Dedifferentiated amniotic fluid mesenchymal stem cell (primary cell): ENCODE measurements around the gene DNAH2.

ENCODE experiments used
- DNase-seq: peaks from one replicate; pipeline ENCODE4 v3.0.0-alpha.2; 2016; ENCODE audit errors: extremely low spot score

Gene DNAH2, protein sequence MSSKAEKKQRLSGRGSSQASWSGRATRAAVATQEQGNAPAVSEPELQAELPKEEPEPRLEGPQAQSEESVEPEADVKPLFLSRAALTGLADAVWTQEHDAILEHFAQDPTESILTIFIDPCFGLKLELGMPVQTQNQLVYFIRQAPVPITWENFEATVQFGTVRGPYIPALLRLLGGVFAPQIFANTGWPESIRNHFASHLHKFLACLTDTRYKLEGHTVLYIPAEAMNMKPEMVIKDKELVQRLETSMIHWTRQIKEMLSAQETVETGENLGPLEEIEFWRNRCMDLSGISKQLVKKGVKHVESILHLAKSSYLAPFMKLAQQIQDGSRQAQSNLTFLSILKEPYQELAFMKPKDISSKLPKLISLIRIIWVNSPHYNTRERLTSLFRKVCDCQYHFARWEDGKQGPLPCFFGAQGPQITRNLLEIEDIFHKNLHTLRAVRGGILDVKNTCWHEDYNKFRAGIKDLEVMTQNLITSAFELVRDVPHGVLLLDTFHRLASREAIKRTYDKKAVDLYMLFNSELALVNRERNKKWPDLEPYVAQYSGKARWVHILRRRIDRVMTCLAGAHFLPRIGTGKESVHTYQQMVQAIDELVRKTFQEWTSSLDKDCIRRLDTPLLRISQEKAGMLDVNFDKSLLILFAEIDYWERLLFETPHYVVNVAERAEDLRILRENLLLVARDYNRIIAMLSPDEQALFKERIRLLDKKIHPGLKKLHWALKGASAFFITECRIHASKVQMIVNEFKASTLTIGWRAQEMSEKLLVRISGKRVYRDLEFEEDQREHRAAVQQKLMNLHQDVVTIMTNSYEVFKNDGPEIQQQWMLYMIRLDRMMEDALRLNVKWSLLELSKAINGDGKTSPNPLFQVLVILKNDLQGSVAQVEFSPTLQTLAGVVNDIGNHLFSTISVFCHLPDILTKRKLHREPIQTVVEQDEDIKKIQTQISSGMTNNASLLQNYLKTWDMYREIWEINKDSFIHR (N-terminal part only)

GRCh38 chr17:7716901-7717755 lies at the start of gene DNAH2:
Gene DNAH2, plus strand, starts transcription at chr17:7717744. Its CDS starts 1,991 bp downstream, at chr17:7719735.
- DNase-seq, result peak; percentile 65

DNA sequence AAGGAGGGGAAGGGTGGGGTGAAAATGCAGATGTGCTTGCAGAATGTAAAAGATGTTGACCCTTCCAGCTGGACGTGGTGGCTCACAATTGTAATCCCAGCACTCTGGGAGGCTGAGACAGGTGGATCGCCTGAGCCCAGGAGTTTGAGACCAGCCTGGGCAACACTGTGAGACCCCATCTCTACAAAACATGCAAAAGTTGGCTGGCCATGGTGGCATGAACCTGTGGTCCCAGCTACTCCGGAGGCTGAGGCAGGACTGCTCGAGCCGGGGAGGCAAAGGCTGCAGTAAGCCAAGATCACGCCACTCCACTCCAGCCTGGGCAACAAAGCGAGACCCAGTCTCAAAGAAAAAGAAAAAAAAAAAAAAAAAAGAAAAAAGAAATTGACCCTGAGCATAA lies 49.1 kb upstream of the DNAH2 start:
- no peak for DNase-seq

DNA sequence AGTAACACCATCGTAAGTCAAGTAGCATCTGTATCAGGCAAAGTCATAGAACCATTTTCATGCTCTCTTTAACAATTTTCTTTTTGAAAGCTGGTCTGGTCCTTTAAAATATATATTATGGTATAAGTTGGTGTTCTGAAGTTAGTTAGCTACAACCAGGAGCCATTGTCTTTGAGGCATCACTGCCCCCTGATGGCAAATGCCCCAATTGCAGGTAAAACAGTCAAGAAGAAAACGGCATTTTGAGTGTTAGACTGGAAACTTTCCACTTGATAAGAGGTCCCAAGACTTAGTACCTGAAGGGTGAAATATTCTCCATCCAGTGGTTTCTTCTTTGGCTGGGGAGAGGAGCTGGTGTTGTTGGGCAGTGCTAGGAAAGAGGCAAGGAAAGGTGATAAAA lies 44.3 kb upstream of the DNAH2 start:
- DNase-seq, result no peak

GRCh38 chr17:7674934-7675333 lies 42.6 kb upstream of the DNAH2 start:
- DNase-seq, result no peak

GRCh38 chr17:7676533-7676932 lies 41.0 kb upstream of the DNAH2 start:
- no peak for DNase-seq

DNA sequence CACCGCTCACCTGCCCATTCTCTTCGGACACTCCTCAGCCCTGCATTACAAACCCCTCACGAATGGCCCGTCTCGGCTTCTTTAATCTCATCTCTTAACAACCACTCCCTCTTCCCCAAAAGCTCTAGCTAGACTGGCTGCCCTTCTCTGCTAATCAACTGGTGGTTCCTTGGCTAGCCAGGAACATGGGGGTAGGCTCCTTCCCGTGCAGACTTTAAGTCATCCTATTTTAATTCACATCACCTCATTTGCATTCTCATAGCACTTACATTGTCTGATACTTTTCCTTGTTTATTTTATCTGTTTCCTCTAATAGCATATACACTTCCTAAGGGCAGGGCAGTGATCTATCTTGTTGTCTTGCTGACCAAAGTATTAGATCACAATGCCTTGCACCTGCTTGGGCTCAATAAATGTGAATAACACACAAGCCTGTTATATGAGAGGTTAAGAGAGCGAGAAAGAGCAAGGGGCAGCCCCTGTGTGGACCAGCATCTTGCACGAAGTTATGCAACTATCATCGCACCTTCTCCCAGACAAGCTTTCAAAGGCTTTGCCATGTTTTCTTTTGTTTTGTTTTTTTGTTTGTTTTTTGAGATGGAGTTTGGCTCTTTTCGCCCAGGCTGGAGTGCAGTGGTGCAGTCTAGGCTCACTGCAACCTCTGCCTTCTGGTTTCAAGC lies 40.0 kb upstream of the DNAH2 start:
- DNase-seq, result no peak

- no peak for DNase-seq
Measured at GRCh38 chr17:7684851-7685532, 32.6 kb upstream of the DNAH2 start.

- DNase-seq, result peak; percentile 90
Measured at GRCh38 chr17:7685533-7686221, 31.9 kb upstream of the DNAH2 start.

DNA sequence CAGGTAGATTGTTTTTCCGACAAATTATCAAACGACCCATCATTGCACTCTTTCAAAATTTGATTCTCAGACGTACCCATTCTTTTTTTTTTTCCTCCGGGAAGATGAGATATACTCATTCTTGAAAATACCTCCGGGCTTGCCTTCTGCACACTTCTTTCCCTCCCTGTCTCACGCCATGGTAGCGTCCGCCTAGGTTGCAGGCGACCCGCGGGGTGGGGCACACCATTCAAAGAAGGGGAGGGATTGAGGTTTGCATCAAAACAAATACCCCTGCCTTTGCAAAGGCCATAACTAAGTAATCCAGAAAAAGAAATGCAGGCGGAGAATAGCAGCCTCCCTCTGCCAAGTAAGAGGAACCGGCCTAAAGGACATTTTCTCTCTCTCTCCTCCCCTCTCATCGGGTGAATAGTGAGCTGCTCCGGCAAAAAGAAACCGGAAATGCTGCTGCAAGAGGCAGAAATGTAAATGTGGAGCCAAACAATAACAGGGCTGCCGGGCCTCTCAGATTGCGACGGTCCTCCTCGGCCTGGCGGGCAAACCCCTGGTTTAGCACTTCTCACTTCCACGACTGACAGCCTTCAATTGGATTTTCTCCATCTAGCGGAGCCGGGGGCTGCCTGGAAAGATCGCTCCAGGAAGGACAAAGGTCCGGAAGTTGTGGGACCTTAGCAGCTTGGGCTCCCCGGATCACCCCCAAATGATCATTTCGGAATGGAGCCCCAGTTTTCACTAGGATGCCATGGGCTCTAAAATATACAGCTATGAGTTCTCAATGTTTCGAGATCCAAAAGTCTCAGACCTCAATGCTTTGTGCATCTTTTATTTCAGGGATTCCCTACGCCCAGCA lies 31.1 kb upstream of the DNAH2 start:
- DNase-seq, result peak; percentile 80

DNA sequence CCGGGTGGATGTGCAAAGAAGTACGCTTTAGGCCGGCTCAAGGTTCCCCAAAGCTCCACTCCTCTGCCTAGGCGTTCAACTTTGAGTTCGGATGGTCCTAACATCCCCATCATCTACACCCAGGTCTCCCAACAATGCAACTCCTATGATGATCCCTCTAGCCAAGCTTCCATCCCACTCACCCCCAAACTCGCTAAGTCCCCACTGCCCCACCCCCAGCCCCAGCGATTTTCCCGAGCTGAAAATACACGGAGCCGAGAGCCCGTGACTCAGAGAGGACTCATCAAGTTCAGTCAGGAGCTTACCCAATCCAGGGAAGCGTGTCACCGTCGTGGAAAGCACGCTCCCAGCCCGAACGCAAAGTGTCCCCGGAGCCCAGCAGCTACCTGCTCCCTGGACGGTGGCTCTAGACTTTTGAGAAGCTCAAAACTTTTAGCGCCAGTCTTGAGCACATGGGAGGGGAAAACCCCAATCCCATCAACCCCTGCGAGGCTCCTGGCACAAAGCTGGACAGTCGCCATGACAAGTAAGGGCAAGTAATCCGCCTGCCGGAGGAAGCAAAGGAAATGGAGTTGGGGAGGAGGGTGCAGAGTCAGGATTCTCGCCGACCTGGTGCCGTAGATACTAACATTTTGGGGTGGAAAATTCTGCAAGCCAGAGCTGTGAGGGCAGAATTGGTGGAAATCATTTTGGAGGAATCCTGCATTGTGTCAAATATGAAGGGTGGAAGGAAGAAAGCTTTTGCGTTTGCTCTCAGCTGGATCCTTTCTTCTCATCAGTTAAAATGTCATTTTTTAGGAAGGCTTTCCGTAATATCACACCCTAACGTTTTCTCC lies 30.3 kb upstream of the DNAH2 start, which contains the start of gene TP53:
TP53 (minus strand) TSS at position 419 of the 836 bp plus-strand sequence. CDS start 10,896 bp downstream, outside the sequence.
- DNase-seq, result peak; percentile 89

- DNase-seq, result peak; percentile 99
Measured at GRCh38 chr17:7687908-7688807, 29.4 kb upstream of the DNAH2 start, which contains the start of gene WRAP53. Gene WRAP53, plus strand, starts transcription at chr17:7688477. Its CDS starts 172 bp downstream, at chr17:7688649.

- no peak for DNase-seq
Measured at GRCh38 chr17:7688808-7689316, 28.7 kb upstream of the DNAH2 start.

GRCh38 chr17:7695586-7695985 lies 22.0 kb upstream of the DNAH2 start:
- no peak for DNase-seq

- DNase-seq, result no peak
Measured at GRCh38 chr17:7697828-7698588, 19.5 kb upstream of the DNAH2 start.

DNA sequence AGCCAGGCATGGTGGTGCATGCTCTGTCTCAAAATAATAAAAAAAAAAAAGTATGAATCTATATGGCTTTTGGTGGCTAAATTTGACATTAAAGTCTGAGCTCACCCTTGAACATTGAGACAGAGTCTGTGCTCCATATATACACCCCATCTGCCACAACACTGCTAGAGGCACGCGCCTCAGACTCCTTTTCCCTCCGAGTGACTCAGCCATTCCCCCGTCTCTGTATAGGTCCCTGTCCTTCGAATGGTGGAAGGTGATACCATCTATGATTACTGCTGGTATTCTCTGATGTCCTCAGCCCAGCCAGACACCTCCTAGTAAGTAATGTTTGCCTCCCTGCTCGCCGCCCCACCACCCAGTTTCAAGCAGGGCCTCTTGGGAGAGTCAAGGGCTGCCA lies 17.0 kb upstream of the DNAH2 start:
- DNase-seq, result no peak

GRCh38 chr17:7701681-7702080 lies 15.9 kb upstream of the DNAH2 start:
- DNase-seq, result no peak
